ENCODE results near the gene ADD2.

DNA sequence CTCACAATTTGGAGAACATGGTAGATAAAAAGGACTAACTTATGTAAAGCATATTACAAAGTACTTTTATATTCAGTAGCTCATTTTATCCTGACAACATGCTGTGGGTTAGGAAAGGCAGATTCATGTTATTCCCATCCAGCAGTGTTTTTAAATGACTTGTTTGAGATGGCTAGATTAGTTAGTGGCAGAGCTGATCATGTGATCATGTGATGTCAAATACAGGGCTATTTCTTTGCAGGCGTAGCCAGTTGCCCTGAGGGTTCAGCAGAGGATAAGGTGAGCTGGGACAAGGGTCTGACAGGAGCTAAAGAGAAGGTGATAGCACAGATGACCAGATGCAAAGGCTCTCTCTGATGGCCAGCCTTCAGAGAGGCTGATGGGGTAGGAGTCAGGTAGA is 97.8 kb downstream of the ADD2 start:
- TF ChIP-seq, protein P1, sequence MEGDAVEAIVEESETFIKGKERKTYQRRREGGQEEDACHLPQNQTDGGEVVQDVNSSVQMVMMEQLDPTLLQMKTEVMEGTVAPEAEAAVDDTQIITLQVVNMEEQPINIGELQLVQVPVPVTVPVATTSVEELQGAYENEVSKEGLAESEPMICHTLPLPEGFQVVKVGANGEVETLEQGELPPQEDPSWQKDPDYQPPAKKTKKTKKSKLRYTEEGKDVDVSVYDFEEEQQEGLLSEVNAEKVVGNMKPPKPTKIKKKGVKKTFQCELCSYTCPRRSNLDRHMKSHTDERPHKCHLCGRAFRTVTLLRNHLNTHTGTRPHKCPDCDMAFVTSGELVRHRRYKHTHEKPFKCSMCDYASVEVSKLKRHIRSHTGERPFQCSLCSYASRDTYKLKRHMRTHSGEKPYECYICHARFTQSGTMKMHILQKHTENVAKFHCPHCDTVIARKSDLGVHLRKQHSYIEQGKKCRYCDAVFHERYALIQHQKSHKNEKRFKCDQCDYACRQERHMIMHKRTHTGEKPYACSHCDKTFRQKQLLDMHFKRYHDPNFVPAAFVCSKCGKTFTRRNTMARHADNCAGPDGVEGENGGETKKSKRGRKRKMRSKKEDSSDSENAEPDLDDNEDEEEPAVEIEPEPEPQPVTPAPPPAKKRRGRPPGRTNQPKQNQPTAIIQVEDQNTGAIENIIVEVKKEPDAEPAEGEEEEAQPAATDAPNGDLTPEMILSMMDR (IDR thresholded peaks at IDR 0.05) = no peak
- TF ChIP-seq POLR2A (IDR thresholded peaks at IDR 0.05) = no peak

All from adrenal gland (tissue), 5 donors.